ENCODE results near the gene MGLL. TPM values are rescaled to one million over a fixed set of nuclear protein-coding genes. Genes with fewer than 3 reads are reported as not detected.

The MGLL gene
- total and polyA plus RNA-seq, 12 donors = 1.9 to 48.1 (median 33.3) TPM

- no peaks in the 10 kb centered on the region for H3K27me3 ChIP-seq
- WGBS, 4 donors = 62 to 100% (median 73%) methylated on average over 2 to 13 of the region's 13 CpGs
- no peak overlapping the region for H3K27ac ChIP-seq
- peak; percentile 44 to 77 (median 50) for DNase-seq
- TF ChIP-seq POLR2A (IDR thresholded peaks at IDR 0.05) (no peak), CTCF (IDR thresholded peaks at IDR 0.05) (peak; percentile 72 to 89 (median 83))
- no peaks in the 10 kb centered on the region for H3K36me3 ChIP-seq (replicated peaks in 1 of 2)
- no peaks in the 10 kb centered on the region for H3K9me3 ChIP-seq (replicated peaks in 1 of 3)
- intact Hi-C loops (cut with DNase I) = loop anchor here (5.0 to 10.0 kb wide), 3 partner anchors 40 to 320 kb away; no protein-coding TSS in a partner anchor
- no peak overlapping the region for H3K4me3 ChIP-seq
- H3K4me1 ChIP-seq (replicated peaks in 1 of 2) = peaks cover 0 to 17% of the 10 kb centered on the region in 2 donors
These were observed 169.9 kb downstream of the MGLL start for GRCh38 chr3:127652246-127652995.

GRCh38 chr3:127651516-127652172 is 170.7 kb downstream of the MGLL start:
- Histone ChIP-seq H3K9me3 (replicated peaks in 1 of 3) (no peaks in the 10 kb centered on the region), H3K27me3 (no peaks in the 10 kb centered on the region), H3K4me1 (replicated peaks in 1 of 2) (peaks cover 0 to 17% of the 10 kb centered on the region in 2 donors), H3K36me3 (replicated peaks in 1 of 2) (no peaks in the 10 kb centered on the region), H3K27ac (no peak overlapping the region), H3K4me3 (no peak overlapping the region)
- TF ChIP-seq POLR2A (IDR thresholded peaks at IDR 0.05) (no peak), CTCF (IDR thresholded peaks at IDR 0.05) (no peak)
- intact Hi-C loops (cut with DNase I) = loop anchor here (5.0 to 10.0 kb wide), 3 partner anchors 41 to 321 kb away; no protein-coding TSS in a partner anchor
- DNase-seq = no peak
- 41 to 86% (median 69%) methylated on average over 3 to 8 of the region's 8 CpGs for WGBS, 4 donors

GRCh38 chr3:127650236-127650635 is 172.1 kb downstream of the MGLL start:
- DNase-seq = no peak
- TF ChIP-seq POLR2A (IDR thresholded peaks at IDR 0.05) (no peak), CTCF (IDR thresholded peaks at IDR 0.05) (no peak)

GRCh38 chr3:127647845-127648204 is 174.5 kb downstream of the MGLL start:
- H3K4me3 ChIP-seq = no peak overlapping the region
- no peaks in the 10 kb centered on the region for H3K36me3 ChIP-seq (replicated peaks in 1 of 2)
- H3K27me3 ChIP-seq = no peaks in the 10 kb centered on the region
- no peak for DNase-seq
- H3K9me3 ChIP-seq (replicated peaks in 1 of 3) = no peaks in the 10 kb centered on the region
- H3K4me1 ChIP-seq (replicated peaks in 1 of 2) = no peaks in the 10 kb centered on the region
- intact Hi-C loops (cut with DNase I) = no loop called here
- no peak for TF ChIP-seq CTCF (IDR thresholded peaks at IDR 0.05)
- TF ChIP-seq POLR2A (IDR thresholded peaks at IDR 0.05) = no peak
- no peak overlapping the region for H3K27ac ChIP-seq

More at GRCh38 chr3:127650236-127650635, 172.1 kb downstream of the MGLL start:
- H3K9me3 ChIP-seq (replicated peaks in 1 of 3) = no peaks in the 10 kb centered on the region
- H3K4me1 ChIP-seq (replicated peaks in 1 of 2) = peaks cover 0 to 8% of the 10 kb centered on the region in 2 donors
- intact Hi-C loops (cut with DNase I) = loop anchor here (5.0 to 10.0 kb wide), 3 partner anchors 42 to 322 kb away; no protein-coding TSS in a partner anchor
- no peak overlapping the region for H3K4me3 ChIP-seq
- no peaks in the 10 kb centered on the region for H3K27me3 ChIP-seq
- H3K27ac ChIP-seq = no peak overlapping the region
- 94 to 96% (median 95%) methylated on average over 4 of the region's 4 CpGs for WGBS, 4 donors
- no peaks in the 10 kb centered on the region for H3K36me3 ChIP-seq (replicated peaks in 1 of 2)
